SK-N-SH (cell line): ENCODE measurements around the gene TMEM131L. TPM values are rescaled to one million over a fixed set of nuclear protein-coding genes. Genes with fewer than 3 reads are reported as not detected.

ENCODE experiments used
- CTCF ChIA-PET: fragments of 300-600, 350-600 bp; formaldehyde crosslinking; extraction: SDS; loops from one replicate; lab custom pipeline; 2021; lab: Yijun Ruan, JAX
- POLR2A ChIA-PET: fragments of 350-600 bp; sonication (Branson Sonifier 250); formaldehyde crosslinking; extraction: SDS; loops from one replicate; lab custom pipeline; 2020; ENCODE audit warnings: antibody characterized with exemption, inconsistent platforms; lab: Yijun Ruan, JAX
- DNase-seq: peaks from one replicate; pipeline ENCODE4 v3.0.0; 2012
- H2AFZ ChIP-seq: fragments of 200-600 bp; sonication (generic); 2 replicates; pipeline ENCODE4 v1.8.1; 2016; ENCODE audit warnings: antibody characterized with exemption, mild to moderate bottlenecking, low read depth
- H3F3A ChIP-seq: fragments of 200-600 bp; sonication (generic); replicated peaks from 2 replicates; pipeline ENCODE3; 2016; ENCODE audit warnings: antibody characterized with exemption, mild to moderate bottlenecking; ENCODE audit not compliant: insufficient read depth
- H3K27ac ChIP-seq, 2 experiments: fragments of 200-500 bp in 1 of 2; fragments of 200-600 bp in 1 of 2; sonication (Bioruptor generic) in 1 of 2; sonication (generic), shearing (Covaris generic) in 1 of 2; 2 replicates each; pipeline versions ENCODE4 v1.5.1 to v1.6.1; 2014 to 2016; ENCODE audit warnings: low read depth in 2 of 2, inconsistent platforms in 1 of 2, low read length in 1 of 2, mild to moderate bottlenecking in 1 of 2, mixed read lengths in 1 of 2
- H3K27me3 ChIP-seq: fragments of 200-600 bp; sonication (generic), shearing (Covaris generic); 2 replicates; pipeline ENCODE4 v1.6.1; 2016; ENCODE audit warnings: mixed run types; ENCODE audit not compliant: insufficient read depth
- H3K36me3 ChIP-seq, 2 experiments: fragments of 200-500 bp in 1 of 2; fragments of 200-600 bp in 1 of 2; sonication (Bioruptor generic) in 1 of 2; sonication (generic) in 1 of 2; replicated peaks in 1 of 2; 2 replicates each; pipeline versions ENCODE3 to v1.5.1; 2014 to 2016; ENCODE audit warnings: low read length in 1 of 2, mild to moderate bottlenecking in 1 of 2; ENCODE audit not compliant: insufficient read depth in 2 of 2, control insufficient read depth in 1 of 2
- H3K4me1 ChIP-seq, 2 experiments: fragments of 200-500 bp in 1 of 2; fragments of 200-600 bp in 1 of 2; sonication (Bioruptor generic) in 1 of 2; sonication (generic), shearing (Covaris generic) in 1 of 2; 2 replicates each; pipeline versions ENCODE4 v1.5.1 to v1.6.1; 2014 to 2016; ENCODE audit warnings: low read depth in 1 of 2, low read length in 1 of 2, mixed run types in 1 of 2; ENCODE audit not compliant: insufficient read depth in 2 of 2, control insufficient read depth in 1 of 2
- H3K4me2 ChIP-seq: fragments of 200-600 bp; sonication (generic), shearing (Covaris generic); 2 replicates; pipeline ENCODE4 v1.6.1; 2017; ENCODE audit warnings: mixed run types
- H3K4me3 ChIP-seq, 2 experiments: fragments of 200-500 bp in 1 of 2; fragments of 200-600 bp in 1 of 2; sonication (Bioruptor generic) in 1 of 2; sonication (generic), shearing (Covaris generic) in 1 of 2; 2 replicates each; pipeline versions ENCODE4 v1.5.1 to v1.8.1; 2014 to 2016; ENCODE audit warnings: low read depth in 2 of 2, inconsistent platforms in 1 of 2, low read length in 1 of 2, mild to moderate bottlenecking in 1 of 2, mixed read lengths in 1 of 2, moderate library complexity in 1 of 2
- H3K79me2 ChIP-seq: fragments of 200-600 bp; sonication (generic); 2 replicates; pipeline ENCODE4 v1.8.1; 2017; ENCODE audit warnings: mild to moderate bottlenecking; ENCODE audit not compliant: insufficient read depth
- H3K9ac ChIP-seq: fragments of 200-600 bp; sonication (generic); 2 replicates; pipeline ENCODE4 v1.6.1; 2017; ENCODE audit warnings: mixed run types
- H3K9me2 ChIP-seq: fragments of 200-600 bp; sonication (generic); 2 replicates; pipeline ENCODE4 v1.6.1; 2017; ENCODE audit warnings: mixed run types
- H3K9me3 ChIP-seq: fragments of 200-600 bp; sonication (generic); 2 replicates; pipeline ENCODE4 v1.6.1; 2017; ENCODE audit warnings: mixed run types, mild to moderate bottlenecking, moderate library complexity
- H4K20me1 ChIP-seq: fragments of 200-600 bp; sonication (generic); 2 replicates; pipeline ENCODE4 v1.6.1; 2017; ENCODE audit warnings: mild to moderate bottlenecking, mixed run types; ENCODE audit not compliant: insufficient read depth
- CTCF ChIP-seq: fragments of 200-600 bp; sonication (generic); IDR thresholded peaks from 2 replicates; pipeline ENCODE4 v1.6.1; 2017; ENCODE audit warnings: antibody characterized with exemption, mild to moderate bottlenecking, moderate library complexity
- EP300 ChIP-seq, 2 experiments: IDR thresholded peaks; 2 replicates each; pipeline versions ENCODE4 v1.4.0 to v1.6.1; 2012; ENCODE audit warnings: borderline replicate concordance in 1 of 2, low read depth in 1 of 2, low read length in 1 of 2
- EZH2phosphoT487 ChIP-seq: fragments of 200-600 bp; sonication (generic); IDR thresholded peaks from 2 replicates; pipeline ENCODE4 v1.6.1; 2017; ENCODE audit warnings: low read depth, mixed run types, mild to moderate bottlenecking, antibody characterized with exemption, moderate library complexity, borderline replicate concordance
- GATA2 ChIP-seq: sonication (generic); formaldehyde crosslinking; IDR thresholded peaks from 2 replicates; pipeline ENCODE4 v1.5.0; 2020; ENCODE audit warnings: mild to moderate bottlenecking, missing genetic modification reagents
- IRF3 ChIP-seq: fragments of 150-350 bp; IDR thresholded peaks from 2 replicates; pipeline ENCODE4 v1.6.1; 2016; ENCODE audit warnings: mild to moderate bottlenecking, low read depth, low read length
- JUND ChIP-seq: IDR thresholded peaks from 2 replicates; pipeline ENCODE4 v1.4.0; 2012
- MAX ChIP-seq: IDR thresholded peaks from 2 replicates; pipeline ENCODE4 v1.4.0; 2012; ENCODE audit warnings: low read depth
- NRF1 ChIP-seq: IDR thresholded peaks from 2 replicates; pipeline ENCODE4 v1.6.1; 2012; ENCODE audit warnings: low read depth, mild to moderate bottlenecking, low read length
- REST ChIP-seq: IDR thresholded peaks from 2 replicates; pipeline ENCODE4 v1.6.1; 2012; ENCODE audit warnings: mild to moderate bottlenecking, low read depth, low read length, moderate library complexity
- RFX5 ChIP-seq: IDR thresholded peaks from 2 replicates; pipeline ENCODE4 v1.6.1; 2012; ENCODE audit warnings: mild to moderate bottlenecking, improper control_type of control experiment, low read length
- TCF12 ChIP-seq: IDR thresholded peaks from 2 replicates; pipeline ENCODE4 v1.4.0; 2012
- TEAD4 ChIP-seq: IDR thresholded peaks from 2 replicates; pipeline ENCODE4 v1.4.0; 2012; ENCODE audit warnings: mild to moderate bottlenecking, borderline replicate concordance; ENCODE audit not compliant: insufficient read depth
- USF1 ChIP-seq: IDR thresholded peaks from 2 replicates; pipeline ENCODE4 v1.4.0; 2012; ENCODE audit warnings: low read depth, borderline replicate concordance
- USF2 ChIP-seq: fragments of 150-350 bp; IDR thresholded peaks from 2 replicates; pipeline ENCODE4 v1.6.1; 2017; ENCODE audit warnings: antibody characterized with exemption, low read length, low read depth, borderline replicate concordance
- YY1 ChIP-seq: IDR thresholded peaks from 2 replicates; pipeline ENCODE4 v1.4.0; 2012; ENCODE audit warnings: low read depth, mild to moderate bottlenecking
- WGBS: methylation state at CpG from one replicate; pipeline ENCODE4 v1.1.6; 2017; ENCODE audit warnings: low lambda C conversion rate; 5-methylcytosine and 5-hydroxymethylcytosine counted together
- polyA plus RNA-seq, 3 experiments: library from polyadenylated mRNA; depleted of rRNA; stranded (reverse); fragments of >200 nt; gene quantifications; 2 replicates each; pipeline ENCODE4 v1.2.3, GENCODE V29; 2012

Gene TMEM131L
- polyA plus RNA-seq, 1 of the 3 experiments (the other 2 are of a cell fraction) = 6.2 TPM

- Histone ChIP-seq H3K9ac (no peak within 1 kb of the TSS), H3K4me3 (peak within 1 kb of the TSS; percentile 46 to 55), H3K27me3 (peaks cover 34% of the 10 kb centered on the region), H3K4me2 (peak within 1 kb of the TSS; percentile 77), H4K20me1 (no peaks in the 10 kb centered on the region), H3K4me1 (peaks cover 0 to 12% of the 10 kb centered on the region in 2 experiments; a peak in 1 of 4 replicates), H3K27ac (no peak within 1 kb of the TSS), H3F3A (no peaks in the 10 kb centered on the region), H2AFZ (peak within 1 kb of the TSS; percentile 30; the same call in 1 of the 2 replicates), H3K9me3 (peaks cover 5% of the 10 kb centered on the region; the same call in 1 of the 2 replicates), H3K36me3 (no peaks in the 10 kb centered on the region), H3K9me2 (no peaks in the 10 kb centered on the region), H3K79me2 (no peaks in the 10 kb centered on the region)
- POLR2A ChIA-PET = no interaction called here
- 2% methylated on average over 8 of the region's 75 CpGs for WGBS
- peak; percentile 73 for DNase-seq
- TF ChIP-seq CTCF (no peak), NRF1 (no peak), GATA2 (CRISPR knock-in tag) (no peak), EZH2phosphoT487 (no peak), USF1 (no peak), TCF12 (no peak), IRF3 (no peak), YY1 (no peak), USF2 (no peak), JUND (no peak), MAX (no peak), REST (no peak), RFX5 (no peak), EP300 (IDR thresholded peaks at IDR 0.05; ENCODE audit: borderline replicate concordance in 1 of 2, low read depth in 1 of 2, low read length in 1 of 2) (no peak), TEAD4 (no peak)
- CTCF ChIA-PET = interaction anchor here (1.0 to 3.3 kb wide), 6 partner anchors 15 to 65 kb away, joined by 3 to 21 read pairs (median 5); no protein-coding TSS in a partner anchor
Measured at GRCh38 chr4:153684182-153684970, 218.2 kb downstream of the TMEM131L start, which contains the start of gene TLR2. TSS of gene TLR2 (plus strand) at chr4:153684280. CDS start at chr4:153702908, 18,628 bp downstream.
